Stimulated activated CD4-positive, alpha-beta T cell treated with anti-CD3 and anti-CD28 coated beads, Interleukin-15, amount 100 ng/mL, for 1 hour (primary cell): ENCODE results near the gene ERGIC1.
"Not testable (repeated sequence)": the region's sequence is repeated elsewhere in the genome, so short reads cannot be mapped to it uniquely, and the experiment has no call there.

Experiments
- DNase-seq, 2 donors: peaks; one replicate each; pipeline ENCODE4 v3.0.0-alpha.2; 2020; ENCODE audit warnings: low read depth in 1 of 2, low spot score in 1 of 2

ERGIC1 gene

GRCh38 chr5:172846249-172846648 is 12.2 kb downstream of the ERGIC1 start:
- DNase-seq: no peak

GRCh38 chr5:172846677-172847076 is 12.6 kb downstream of the ERGIC1 start:
- DNase-seq: no peak

- DNase-seq: not testable (repeated sequence)
These were observed 13.5 kb downstream of the ERGIC1 start for GRCh38 chr5:172847584-172847983.

GRCh38 chr5:172848419-172848818 is 14.4 kb downstream of the ERGIC1 start:
- DNase-seq: no peak

GRCh38 chr5:172849606-172850453 is 15.8 kb downstream of the ERGIC1 start:
- no peak for DNase-seq

GRCh38 chr5:172850454-172850797 is 16.4 kb downstream of the ERGIC1 start:
- DNase-seq: no peak

GRCh38 chr5:172851254-172851653 is 17.2 kb downstream of the ERGIC1 start:
- not testable (repeated sequence) for DNase-seq

- DNase-seq: no peak
These were observed 18.7 kb downstream of the ERGIC1 start for GRCh38 chr5:172852490-172853354.

- DNase-seq: no peak
These were observed 19.4 kb downstream of the ERGIC1 start for GRCh38 chr5:172853355-172853975.

GRCh38 chr5:172854451-172854871 is 20.4 kb downstream of the ERGIC1 start:
- no peak for DNase-seq

GRCh38 chr5:172854971-172855370 is 20.9 kb downstream of the ERGIC1 start:
- no peak for DNase-seq

GRCh38 chr5:172855597-172856292 is 21.7 kb downstream of the ERGIC1 start:
- no peak for DNase-seq

- DNase-seq: no peak
These were observed 22.3 kb downstream of the ERGIC1 start for GRCh38 chr5:172856336-172856735.

GRCh38 chr5:172857982-172858381 is 23.9 kb downstream of the ERGIC1 start:
- no peak for DNase-seq

- no peak for DNase-seq
These were observed 24.5 kb downstream of the ERGIC1 start for GRCh38 chr5:172858511-172858989.

GRCh38 chr5:172858990-172859811 is 25.1 kb downstream of the ERGIC1 start:
- no peak for DNase-seq

GRCh38 chr5:172859966-172860365 is 25.9 kb downstream of the ERGIC1 start:
- no peak for DNase-seq

GRCh38 chr5:172860520-172861443 is 26.7 kb downstream of the ERGIC1 start:
- no peak for DNase-seq

GRCh38 chr5:172861461-172861860 is 27.4 kb downstream of the ERGIC1 start:
- DNase-seq: no peak
